ENCODE measurements around the gene IGFBP2. TPM values are rescaled to one million over a fixed set of nuclear protein-coding genes. Genes with fewer than 3 reads are reported as not detected.

The IGFBP2 gene
- total and polyA plus RNA-seq, 8 donors: 28.2 to 133 (median 111) TPM

GRCh38 chr2:216619411-216620393, 13.5 kb upstream of the IGFBP2 start:
- no peaks in the 10 kb centered on the region for H3K27me3 ChIP-seq
- no peaks in the 10 kb centered on the region for H3K9me3 ChIP-seq
- TF ChIP-seq CTCF (IDR thresholded peaks at IDR 0.05): no peak
- intact Hi-C loops (cut with DNase I): no loop called here
- no peaks in the 10 kb centered on the region for H3K36me3 ChIP-seq
- ATAC-seq (peak; percentile 49), DNase-seq (no peak)
- no peak overlapping the region for H3K4me3 ChIP-seq
- H3K27ac ChIP-seq: no peak overlapping the region
- peaks cover 0 to 4% of the 10 kb centered on the region in 2 donors for H3K4me1 ChIP-seq

GRCh38 chr2:216620786-216621185, 12.4 kb upstream of the IGFBP2 start:
- DNase-seq (no peak), ATAC-seq (no peak)
- intact Hi-C loops (cut with DNase I): no loop called here
- no peaks in the 10 kb centered on the region for H3K36me3 ChIP-seq
- H3K27me3 ChIP-seq: no peaks in the 10 kb centered on the region
- TF ChIP-seq CTCF (IDR thresholded peaks at IDR 0.05): no peak
- no peak overlapping the region for H3K4me3 ChIP-seq
- no peaks in the 10 kb centered on the region for H3K9me3 ChIP-seq
- H3K27ac ChIP-seq: no peak overlapping the region
- H3K4me1 ChIP-seq: peaks cover 0 to 4% of the 10 kb centered on the region in 2 donors

DNA sequence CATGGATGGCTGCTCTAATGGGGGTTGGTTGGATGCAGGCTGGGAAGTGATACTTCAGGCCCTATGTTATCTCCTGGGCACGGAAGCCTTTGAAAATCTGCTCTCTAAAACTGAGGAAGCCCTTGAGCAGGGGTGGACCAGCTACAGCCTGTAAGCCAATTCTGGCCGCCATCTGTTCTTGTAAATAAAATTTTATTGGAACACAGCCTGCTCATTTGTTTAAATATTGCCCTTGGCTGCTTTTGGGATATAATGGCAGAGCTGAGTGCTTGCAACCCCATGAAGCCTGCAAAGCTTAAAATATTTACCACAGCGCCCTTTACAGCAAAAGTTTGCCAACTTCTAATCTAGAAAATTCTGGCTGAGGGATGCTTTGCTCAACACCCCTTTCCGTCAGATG, 11.9 kb upstream of the IGFBP2 start:
- Histone ChIP-seq H3K9me3 (no peaks in the 10 kb centered on the region), H3K4me1 (peaks cover 0 to 4% of the 10 kb centered on the region in 2 donors), H3K27ac (no peak overlapping the region), H3K36me3 (no peaks in the 10 kb centered on the region), H3K4me3 (no peak overlapping the region), H3K27me3 (no peaks in the 10 kb centered on the region)
- TF ChIP-seq CTCF (IDR thresholded peaks at IDR 0.05): no peak
- ATAC-seq (no peak), DNase-seq (no peak)
- intact Hi-C loops (cut with DNase I): no loop called here

GRCh38 chr2:216622526-216622925, 10.7 kb upstream of the IGFBP2 start:
- Histone ChIP-seq H3K9me3 (no peaks in the 10 kb centered on the region), H3K27me3 (no peaks in the 10 kb centered on the region), H3K36me3 (no peaks in the 10 kb centered on the region), H3K27ac (no peak overlapping the region), H3K4me3 (no peak overlapping the region), H3K4me1 (peaks cover 0 to 4% of the 10 kb centered on the region in 2 donors)
- intact Hi-C loops (cut with DNase I): no loop called here
- no peak for DNase-seq
- TF ChIP-seq CTCF (IDR thresholded peaks at IDR 0.05): no peak
- no peak for ATAC-seq

DNA sequence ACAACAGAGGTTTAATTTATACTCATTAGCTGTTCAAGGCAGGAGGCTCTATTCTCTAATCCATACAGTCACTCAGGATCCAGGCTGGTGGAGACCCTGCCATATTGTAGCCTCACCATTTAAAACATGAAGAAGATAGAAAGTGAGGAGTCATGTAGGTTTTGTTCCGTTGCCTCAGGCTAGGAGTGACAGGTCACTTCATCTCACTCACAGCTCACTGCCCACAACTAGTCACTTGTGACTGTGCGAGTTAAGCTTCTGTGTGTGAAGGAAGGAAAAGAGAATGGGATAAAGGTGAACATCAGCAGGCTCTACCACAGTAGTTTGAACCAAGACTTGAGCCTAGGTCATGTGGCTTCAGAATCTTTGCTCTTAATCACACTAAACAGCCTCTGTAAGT, 9.0 kb upstream of the IGFBP2 start:
- H3K36me3 ChIP-seq: no peaks in the 10 kb centered on the region
- DNase-seq: no peak
- no peak overlapping the region for H3K27ac ChIP-seq
- H3K4me3 ChIP-seq: no peak overlapping the region
- H3K9me3 ChIP-seq: no peaks in the 10 kb centered on the region
- H3K27me3 ChIP-seq: no peaks in the 10 kb centered on the region
- H3K4me1 ChIP-seq: peaks cover 0 to 3% of the 10 kb centered on the region in 2 donors
- ATAC-seq: no peak
- intact Hi-C loops (cut with DNase I): no loop called here
- no peak for TF ChIP-seq CTCF (IDR thresholded peaks at IDR 0.05)
